ENCODE measurements around the gene ATP7B. TPM values are rescaled to one million over a fixed set of nuclear protein-coding genes. Genes with fewer than 3 reads are reported as not detected.
A peak's percentile ranks its signal among the peaks of the same experiment; 100 is the strongest.

ATP7B gene
- total and polyA plus RNA-seq, 3 experiments from 2014 or later, result 0.18 to 1.2 (median 1.1) TPM

GRCh38 chr13:51970349-51970748, 40.9 kb downstream of the ATP7B start:
- Histone ChIP-seq H3K27me3 (ENCODE audit: insufficient read depth, low read length, poor library complexity, severe bottlenecking) (no peaks in the 10 kb centered on the region), H3K4me1 (ENCODE audit: insufficient read depth, low read length) (peaks cover 15% of the 10 kb centered on the region), H3K36me3 (ENCODE audit: insufficient read depth, low read length) (no peaks in the 10 kb centered on the region), H3K9me3 (ENCODE audit: low read length) (no peaks in the 10 kb centered on the region), H3K4me3 (ENCODE audit: low read length) (no peak overlapping the region), H3K27ac (ENCODE audit: low read depth, low read length) (no peak overlapping the region)
- peak in 1 of 5 donors; percentile 17 for DNase-seq
- peak overlapping the region in 1 of 8 donors; percentile 31 for H3K27ac Mint-ChIP-seq
- no peaks in the 10 kb centered on the region for H3K9me3 Mint-ChIP-seq
- peaks cover 0 to 2% (median 0%) of the 10 kb centered on the region in 3 donors for H3K36me3 Mint-ChIP-seq
- ChIA-PET CTCF (no interaction called here), POLR2A (no interaction called here)
- H3K4me1 Mint-ChIP-seq, result peaks cover 13 to 36% (median 31%) of the 10 kb centered on the region in 3 donors
- H3K4me3 Mint-ChIP-seq, result no peak overlapping the region
- H3K27me3 Mint-ChIP-seq, result peaks cover 5 to 6% of the 10 kb centered on the region in 2 donors

- H3K4me3 Mint-ChIP-seq, result peak overlapping the region in 1 of 7 donors; percentile 67
- H3K27ac ChIP-seq (ENCODE audit: low read depth, low read length), result no peak overlapping the region
- H3K4me1 Mint-ChIP-seq, result peaks cover 13 to 36% (median 31%) of the 10 kb centered on the region in 3 donors
- ChIA-PET CTCF (no interaction called here), POLR2A (no interaction called here)
- peaks cover 0 to 2% (median 0%) of the 10 kb centered on the region in 3 donors for H3K36me3 Mint-ChIP-seq
- no peaks in the 10 kb centered on the region for H3K9me3 Mint-ChIP-seq
- no peak overlapping the region for H3K4me3 ChIP-seq (ENCODE audit: low read length)
- no peaks in the 10 kb centered on the region for H3K9me3 ChIP-seq (ENCODE audit: low read length)
- no peaks in the 10 kb centered on the region for H3K36me3 ChIP-seq (ENCODE audit: insufficient read depth, low read length)
- H3K4me1 ChIP-seq (ENCODE audit: insufficient read depth, low read length), result peaks cover 15% of the 10 kb centered on the region
- peak overlapping the region in 1 of 8 donors; percentile 56 for H3K27ac Mint-ChIP-seq
- DNase-seq, result no peak
- H3K27me3 ChIP-seq (ENCODE audit: insufficient read depth, low read length, poor library complexity, severe bottlenecking), result no peaks in the 10 kb centered on the region
- peaks cover 6 to 8% of the 10 kb centered on the region in 2 donors for H3K27me3 Mint-ChIP-seq
Measured at GRCh38 chr13:51967482-51968446, 43.5 kb downstream of the ATP7B start.

GRCh38 chr13:51966186-51966585, 45.1 kb downstream of the ATP7B start:
- Histone ChIP-seq H3K27me3 (ENCODE audit: insufficient read depth, low read length, poor library complexity, severe bottlenecking) (no peaks in the 10 kb centered on the region), H3K27ac (ENCODE audit: low read depth, low read length) (no peak overlapping the region), H3K36me3 (ENCODE audit: insufficient read depth, low read length) (no peaks in the 10 kb centered on the region), H3K9me3 (ENCODE audit: low read length) (no peaks in the 10 kb centered on the region), H3K4me3 (ENCODE audit: low read length) (no peak overlapping the region), H3K4me1 (ENCODE audit: insufficient read depth, low read length) (peaks cover 15% of the 10 kb centered on the region)
- H3K9me3 Mint-ChIP-seq, result no peaks in the 10 kb centered on the region
- peaks cover 13 to 36% (median 31%) of the 10 kb centered on the region in 3 donors for H3K4me1 Mint-ChIP-seq
- no peak overlapping the region for H3K27ac Mint-ChIP-seq
- ChIA-PET POLR2A (no interaction called here), CTCF (no interaction called here)
- H3K4me3 Mint-ChIP-seq, result no peak overlapping the region
- peaks cover 0 to 9% of the 10 kb centered on the region in 2 donors for H3K27me3 Mint-ChIP-seq
- DNase-seq, result no peak
- H3K36me3 Mint-ChIP-seq, result peaks cover 0 to 2% (median 0%) of the 10 kb centered on the region in 3 donors

DNA sequence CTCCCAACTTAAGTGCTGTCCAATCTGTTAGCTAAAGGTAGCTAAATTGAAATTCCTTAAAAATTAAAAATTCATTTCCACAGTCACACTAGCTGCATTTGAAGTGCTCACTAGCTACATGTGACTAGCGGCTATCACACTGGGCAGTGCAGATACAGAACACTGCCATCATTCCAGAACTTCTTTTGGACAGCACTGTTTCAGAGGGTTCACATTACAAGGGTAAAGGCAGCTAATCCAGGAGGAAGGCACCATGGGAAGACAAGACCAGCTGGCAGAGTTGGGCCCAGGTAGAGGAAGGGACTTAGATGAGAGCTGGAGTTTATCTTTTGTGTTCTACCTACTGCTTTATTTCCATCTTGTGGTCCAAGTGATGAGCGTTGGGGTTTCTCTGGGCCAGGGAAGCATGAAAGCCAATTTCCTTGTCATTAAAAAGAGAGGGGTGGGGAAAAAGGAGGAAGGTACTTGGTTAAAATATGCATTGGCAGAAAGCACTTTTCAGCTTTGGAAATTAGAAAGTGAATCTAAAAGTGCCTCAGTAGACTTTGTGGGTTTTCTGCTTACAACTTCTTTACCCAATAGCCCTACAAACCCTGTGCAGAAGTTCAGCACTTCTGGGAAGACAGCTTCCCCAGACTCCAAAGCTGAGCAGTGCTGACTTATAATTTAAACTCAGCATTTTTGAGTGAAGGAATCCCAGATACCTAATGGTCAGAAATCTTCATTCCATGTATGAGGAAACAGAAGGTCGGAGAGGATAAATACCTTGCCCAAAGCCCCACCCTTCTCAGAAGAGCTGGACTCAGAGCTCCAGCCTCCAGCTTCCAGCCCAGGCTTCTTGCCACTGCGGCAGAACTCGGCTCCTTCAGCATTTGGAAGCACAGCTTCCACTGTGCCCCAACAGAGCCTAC, 49.5 kb downstream of the ATP7B start:
- Histone ChIP-seq H3K4me3 (ENCODE audit: low read length) (no peak overlapping the region), H3K27ac (ENCODE audit: low read depth, low read length) (no peak overlapping the region), H3K4me1 (ENCODE audit: insufficient read depth, low read length) (no peaks in the 10 kb centered on the region), H3K36me3 (ENCODE audit: insufficient read depth, low read length) (no peaks in the 10 kb centered on the region), H3K27me3 (ENCODE audit: insufficient read depth, low read length, poor library complexity, severe bottlenecking) (no peaks in the 10 kb centered on the region), H3K9me3 (ENCODE audit: low read length) (no peaks in the 10 kb centered on the region)
- CTCF ChIA-PET, result no interaction called here
- Mint-ChIP-seq H3K27me3 (peaks cover 0 to 5% of the 10 kb centered on the region in 2 donors), H3K9me3 (no peaks in the 10 kb centered on the region), H3K4me1 (peaks cover 5 to 20% (median 15%) of the 10 kb centered on the region in 3 donors), H3K4me3 (no peak overlapping the region), H3K36me3 (peaks cover 0 to 2% (median 0%) of the 10 kb centered on the region in 3 donors), H3K27ac (peak overlapping the region in 1 of 8 donors; percentile 78)
- POLR2A ChIA-PET, result no interaction called here
- no peak for DNase-seq

DNA sequence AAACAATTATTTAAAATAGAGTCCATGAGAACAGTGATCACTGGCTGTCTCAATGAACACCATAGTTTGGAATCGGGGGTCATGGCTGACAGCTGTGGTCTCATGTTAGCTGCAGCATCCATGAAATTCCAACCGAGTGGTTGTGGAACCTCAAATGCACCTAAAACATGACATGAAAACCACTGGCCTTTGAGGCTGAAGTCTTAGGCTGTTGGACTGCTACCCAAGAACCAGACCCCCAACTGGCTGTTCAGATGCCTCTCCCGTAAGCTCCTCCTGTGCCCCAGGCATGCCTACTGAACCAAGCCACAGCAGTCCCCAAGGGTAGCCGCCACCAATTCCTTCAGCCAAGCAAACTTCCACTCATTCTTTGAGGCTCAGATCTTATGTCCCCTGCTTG, 50.5 kb downstream of the ATP7B start:
- Mint-ChIP-seq H3K4me3 (peak overlapping the region in 1 of 7 donors; percentile 55), H3K36me3 (peaks cover 0 to 2% (median 0%) of the 10 kb centered on the region in 3 donors), H3K9me3 (no peaks in the 10 kb centered on the region), H3K4me1 (peaks cover 2 to 23% (median 9%) of the 10 kb centered on the region in 3 donors), H3K27ac (no peak overlapping the region), H3K27me3 (peaks cover 0 to 5% of the 10 kb centered on the region in 2 donors)
- CTCF ChIA-PET, result no interaction called here
- Histone ChIP-seq H3K4me3 (ENCODE audit: low read length) (no peak overlapping the region), H3K4me1 (ENCODE audit: insufficient read depth, low read length) (no peaks in the 10 kb centered on the region), H3K9me3 (ENCODE audit: low read length) (no peaks in the 10 kb centered on the region), H3K36me3 (ENCODE audit: insufficient read depth, low read length) (no peaks in the 10 kb centered on the region), H3K27ac (ENCODE audit: low read depth, low read length) (no peak overlapping the region), H3K27me3 (ENCODE audit: insufficient read depth, low read length, poor library complexity, severe bottlenecking) (no peaks in the 10 kb centered on the region)
- DNase-seq, result no peak
- POLR2A ChIA-PET, result no interaction called here

DNA sequence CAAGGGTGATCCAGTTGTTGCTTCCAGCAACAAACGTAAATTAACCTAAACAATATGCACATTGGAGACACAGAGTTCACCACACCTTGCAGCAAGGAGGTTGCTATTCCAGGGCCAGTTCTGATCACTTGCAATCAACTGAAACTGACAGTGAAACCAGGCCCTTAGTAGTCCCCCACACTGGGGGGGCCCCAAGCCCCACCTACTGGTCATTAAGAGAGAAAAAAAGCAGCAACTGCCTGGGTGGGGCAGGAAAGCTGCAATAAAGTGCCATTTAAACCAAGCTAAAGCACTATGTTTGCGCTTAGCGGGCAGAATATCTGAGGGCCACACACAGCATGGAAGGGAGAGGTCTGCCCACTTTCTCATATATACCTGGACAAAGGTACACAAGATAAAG, 51.5 kb downstream of the ATP7B start:
- POLR2A ChIA-PET, result no interaction called here

DNA sequence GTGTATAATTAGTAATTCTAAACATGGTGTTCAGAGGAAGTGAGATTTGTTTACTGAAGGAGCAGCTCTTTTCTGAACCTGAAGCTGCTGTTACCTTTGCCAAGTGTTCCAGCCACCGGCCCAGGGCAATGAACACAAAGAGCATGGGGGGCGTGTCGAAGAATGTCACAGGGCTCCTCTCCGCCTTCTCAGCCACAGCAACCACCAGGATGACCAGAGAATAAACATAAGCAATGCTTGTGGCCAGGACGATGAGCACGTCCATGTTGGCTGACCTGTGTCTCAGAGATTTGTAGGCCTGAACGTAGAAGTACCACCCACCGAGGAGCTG, 53.1 kb downstream of the ATP7B start:
- Histone ChIP-seq H3K27ac (ENCODE audit: low read depth, low read length) (no peak overlapping the region), H3K27me3 (ENCODE audit: insufficient read depth, low read length, poor library complexity, severe bottlenecking) (no peaks in the 10 kb centered on the region), H3K36me3 (ENCODE audit: insufficient read depth, low read length) (no peaks in the 10 kb centered on the region), H3K9me3 (ENCODE audit: low read length) (no peaks in the 10 kb centered on the region), H3K4me3 (ENCODE audit: low read length) (no peak overlapping the region), H3K4me1 (ENCODE audit: insufficient read depth, low read length) (peaks cover 8% of the 10 kb centered on the region)
- POLR2A ChIA-PET, result no interaction called here
- DNase-seq, result no peak
- Mint-ChIP-seq H3K4me1 (peaks cover 0 to 36% (median 9%) of the 10 kb centered on the region in 3 donors), H3K9me3 (no peaks in the 10 kb centered on the region), H3K36me3 (peaks cover 0 to 3% (median 0%) of the 10 kb centered on the region in 3 donors), H3K27ac (no peak overlapping the region), H3K27me3 (peaks cover 0 to 2% of the 10 kb centered on the region in 2 donors), H3K4me3 (no peak overlapping the region)
- CTCF ChIA-PET, result no interaction called here

More for the DNA sequence above, 51.5 kb downstream of the ATP7B start:
- H3K27me3 Mint-ChIP-seq, result peaks cover 0 to 5% of the 10 kb centered on the region in 2 donors
- DNase-seq, result no peak
- H3K27me3 ChIP-seq (ENCODE audit: insufficient read depth, low read length, poor library complexity, severe bottlenecking), result no peaks in the 10 kb centered on the region
- no peak overlapping the region for H3K4me3 ChIP-seq (ENCODE audit: low read length)
- H3K4me1 ChIP-seq (ENCODE audit: insufficient read depth, low read length), result no peaks in the 10 kb centered on the region
- H3K27ac ChIP-seq (ENCODE audit: low read depth, low read length), result no peak overlapping the region
- H3K4me3 Mint-ChIP-seq, result no peak overlapping the region
- peaks cover 0 to 23% (median 9%) of the 10 kb centered on the region in 3 donors for H3K4me1 Mint-ChIP-seq
- no peaks in the 10 kb centered on the region for H3K9me3 ChIP-seq (ENCODE audit: low read length)
- CTCF ChIA-PET, result no interaction called here
- no peak overlapping the region for H3K27ac Mint-ChIP-seq
- no peaks in the 10 kb centered on the region for H3K9me3 Mint-ChIP-seq
- no peaks in the 10 kb centered on the region for H3K36me3 ChIP-seq (ENCODE audit: insufficient read depth, low read length)
- no peaks in the 10 kb centered on the region for H3K36me3 Mint-ChIP-seq
